DND-41 (cell line): Measurements from ENCODE around the gene XYLT1.

Experiments
- EZH2 ChIP-seq: IDR thresholded peaks from 3 replicates; pipeline ENCODE4 v1.6.1; 2012; ENCODE audit warnings: borderline replicate concordance, low read depth, mild to moderate bottlenecking, moderate library complexity, low read length, inconsistent platforms; ENCODE audit not compliant: severe bottlenecking
- TF ChIP-seq, protein P1 (sequence below): IDR thresholded peaks from 2 replicates; pipeline ENCODE4 v1.5.1; 2012; ENCODE audit warnings: borderline replicate concordance, low read length, moderate library complexity, mild to moderate bottlenecking; ENCODE audit not compliant: poor library complexity, severe bottlenecking; ENCODE audit errors: extremely low read depth

DNA sequence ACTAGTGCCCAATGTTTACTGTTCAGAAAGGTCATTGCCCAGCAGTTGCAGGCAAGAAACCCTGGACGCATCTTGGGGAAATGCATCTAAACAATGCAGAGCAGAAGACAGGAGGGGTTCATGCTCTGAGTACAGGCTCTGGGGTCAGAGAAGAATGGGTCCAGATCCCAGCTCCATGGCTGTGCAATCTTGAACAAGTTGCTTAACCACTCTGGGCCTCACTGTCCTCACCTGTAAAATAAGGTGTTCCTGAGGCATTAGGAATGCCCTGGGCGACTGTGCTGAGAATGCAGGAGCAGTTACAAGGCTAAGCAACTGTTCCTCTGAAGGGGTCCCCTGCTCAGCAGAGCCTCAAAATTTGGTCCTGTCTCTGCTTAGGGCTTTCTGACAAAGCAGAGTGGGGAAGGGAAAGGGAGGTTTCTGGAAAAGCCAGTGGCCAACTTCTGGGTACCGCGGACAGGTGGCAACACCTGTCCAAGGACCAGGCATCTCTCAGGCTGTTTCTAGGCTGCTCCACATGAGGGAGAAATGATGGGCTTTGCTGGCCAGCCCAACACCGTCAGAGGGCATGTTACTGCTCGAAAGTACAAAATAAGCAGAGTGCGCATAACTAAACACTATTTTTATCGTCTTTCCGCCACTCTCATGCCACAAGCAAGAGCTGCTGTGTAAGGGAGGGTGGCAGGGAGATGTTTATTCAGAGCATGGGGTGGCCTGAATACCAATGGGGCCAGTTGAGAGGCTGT, 176.8 kb downstream of the XYLT1 start:
- TF ChIP-seq, protein P1, sequence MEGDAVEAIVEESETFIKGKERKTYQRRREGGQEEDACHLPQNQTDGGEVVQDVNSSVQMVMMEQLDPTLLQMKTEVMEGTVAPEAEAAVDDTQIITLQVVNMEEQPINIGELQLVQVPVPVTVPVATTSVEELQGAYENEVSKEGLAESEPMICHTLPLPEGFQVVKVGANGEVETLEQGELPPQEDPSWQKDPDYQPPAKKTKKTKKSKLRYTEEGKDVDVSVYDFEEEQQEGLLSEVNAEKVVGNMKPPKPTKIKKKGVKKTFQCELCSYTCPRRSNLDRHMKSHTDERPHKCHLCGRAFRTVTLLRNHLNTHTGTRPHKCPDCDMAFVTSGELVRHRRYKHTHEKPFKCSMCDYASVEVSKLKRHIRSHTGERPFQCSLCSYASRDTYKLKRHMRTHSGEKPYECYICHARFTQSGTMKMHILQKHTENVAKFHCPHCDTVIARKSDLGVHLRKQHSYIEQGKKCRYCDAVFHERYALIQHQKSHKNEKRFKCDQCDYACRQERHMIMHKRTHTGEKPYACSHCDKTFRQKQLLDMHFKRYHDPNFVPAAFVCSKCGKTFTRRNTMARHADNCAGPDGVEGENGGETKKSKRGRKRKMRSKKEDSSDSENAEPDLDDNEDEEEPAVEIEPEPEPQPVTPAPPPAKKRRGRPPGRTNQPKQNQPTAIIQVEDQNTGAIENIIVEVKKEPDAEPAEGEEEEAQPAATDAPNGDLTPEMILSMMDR, result no peak
- no peak for TF ChIP-seq EZH2
